ENCODE measurements around the gene ESYT1.

GRCh38 chr12:56116267-56117081 is 11.6 kb upstream of the ESYT1 start, which contains the start of gene RPL41:
- TF ChIP-seq, protein P1, sequence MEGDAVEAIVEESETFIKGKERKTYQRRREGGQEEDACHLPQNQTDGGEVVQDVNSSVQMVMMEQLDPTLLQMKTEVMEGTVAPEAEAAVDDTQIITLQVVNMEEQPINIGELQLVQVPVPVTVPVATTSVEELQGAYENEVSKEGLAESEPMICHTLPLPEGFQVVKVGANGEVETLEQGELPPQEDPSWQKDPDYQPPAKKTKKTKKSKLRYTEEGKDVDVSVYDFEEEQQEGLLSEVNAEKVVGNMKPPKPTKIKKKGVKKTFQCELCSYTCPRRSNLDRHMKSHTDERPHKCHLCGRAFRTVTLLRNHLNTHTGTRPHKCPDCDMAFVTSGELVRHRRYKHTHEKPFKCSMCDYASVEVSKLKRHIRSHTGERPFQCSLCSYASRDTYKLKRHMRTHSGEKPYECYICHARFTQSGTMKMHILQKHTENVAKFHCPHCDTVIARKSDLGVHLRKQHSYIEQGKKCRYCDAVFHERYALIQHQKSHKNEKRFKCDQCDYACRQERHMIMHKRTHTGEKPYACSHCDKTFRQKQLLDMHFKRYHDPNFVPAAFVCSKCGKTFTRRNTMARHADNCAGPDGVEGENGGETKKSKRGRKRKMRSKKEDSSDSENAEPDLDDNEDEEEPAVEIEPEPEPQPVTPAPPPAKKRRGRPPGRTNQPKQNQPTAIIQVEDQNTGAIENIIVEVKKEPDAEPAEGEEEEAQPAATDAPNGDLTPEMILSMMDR (IDR thresholded peaks at IDR 0.05), result no peak
- TF ChIP-seq EZH2 (IDR thresholded peaks at IDR 0.05) (no peak), EZH2phosphoT487 (IDR thresholded peaks at IDR 0.05) (no peak)

All from neural progenitor cell (in vitro differentiated cells).